IPS-18a (cell line): ENCODE data around the gene TOLLIP.
"Not testable (repeated sequence)": the region's sequence is repeated elsewhere in the genome, so short reads cannot be mapped to it uniquely, and the experiment has no call there.

ENCODE experiments used
- H3K27ac ChIP-seq: one replicate; pipeline ENCODE4 v1.5.1; 2013; ENCODE audit warnings: low read length
- H3K27me3 ChIP-seq: one replicate; pipeline ENCODE4 v1.6.1; 2013; ENCODE audit warnings: mild to moderate bottlenecking, low read length; ENCODE audit not compliant: control insufficient read depth, insufficient read depth
- H3K36me3 ChIP-seq: one replicate; pipeline ENCODE4 v1.6.1; 2013; ENCODE audit warnings: low read depth, low read length; ENCODE audit not compliant: control insufficient read depth
- H3K4me1 ChIP-seq: one replicate; pipeline ENCODE4 v1.6.1; 2013; ENCODE audit warnings: low read depth, low read length; ENCODE audit not compliant: control insufficient read depth
- H3K4me3 ChIP-seq: one replicate; pipeline ENCODE4 v1.5.1; 2013; ENCODE audit warnings: low read length
- H3K9ac ChIP-seq: one replicate; pipeline ENCODE4 v1.6.1; 2013; ENCODE audit warnings: mild to moderate bottlenecking, low read length, moderate library complexity
- H3K9me3 ChIP-seq: one replicate; pipeline ENCODE4 v1.6.1; 2013; ENCODE audit warnings: low read depth, low read length; ENCODE audit not compliant: control insufficient read depth

Gene TOLLIP

DNA sequence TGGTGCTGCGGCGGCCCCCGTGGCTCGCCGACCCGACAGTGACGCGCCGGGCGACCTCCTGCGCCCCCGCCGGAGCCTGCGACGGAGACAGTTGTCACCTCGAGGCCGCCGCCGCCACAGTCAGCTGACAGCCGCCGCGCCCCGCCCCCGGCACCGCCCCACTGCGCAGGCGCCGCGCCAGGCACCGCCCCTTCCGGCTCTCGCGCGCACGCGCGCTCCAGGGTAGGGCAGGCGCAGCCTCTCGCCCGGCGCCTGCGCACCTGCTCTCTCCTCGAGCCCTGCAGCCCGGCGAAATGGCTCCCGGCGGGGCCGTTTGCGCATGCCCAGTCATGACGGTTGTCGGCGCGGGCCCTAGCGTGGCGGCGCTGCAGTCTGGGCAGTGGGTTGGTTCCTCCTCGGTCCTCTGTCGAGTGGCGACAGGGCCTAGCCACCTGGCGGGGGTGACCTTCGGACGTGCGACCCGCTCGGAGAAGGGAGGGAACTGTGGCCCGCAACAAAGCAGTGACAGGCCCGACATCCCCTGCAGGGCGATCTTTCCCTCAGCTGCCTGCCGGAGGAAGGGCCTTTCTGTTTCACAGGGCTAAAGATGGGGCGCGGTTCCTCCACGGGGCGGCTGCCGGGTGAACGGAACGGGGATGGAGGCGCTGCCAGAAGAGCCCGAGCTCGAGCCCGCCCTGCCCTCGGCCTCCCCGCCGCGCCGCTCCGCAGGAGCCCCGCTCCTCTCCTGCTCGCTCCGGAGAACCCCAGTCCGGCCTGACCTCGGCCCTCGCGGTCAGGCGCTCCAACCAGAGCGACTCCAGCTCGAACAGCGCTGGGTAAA lies at the start of gene TOLLIP:
Gene TOLLIP, minus strand, starts transcription at position 135 of the 820 bp plus-strand sequence. Its CDS starts 134 bp downstream, at position 1.
- H3K4me3 ChIP-seq = peak within 1 kb of the TSS; percentile 71
- peak within 1 kb of the TSS; percentile 69 for H3K9ac ChIP-seq
- H3K36me3 ChIP-seq = no peaks in the 10 kb centered on the region
- no peaks in the 10 kb centered on the region for H3K9me3 ChIP-seq
- peak within 1 kb of the TSS; percentile 53 for H3K27ac ChIP-seq
- H3K27me3 ChIP-seq = no peaks in the 10 kb centered on the region
- no peaks in the 10 kb centered on the region for H3K4me1 ChIP-seq

- not testable (repeated sequence) for H3K27ac ChIP-seq, H3K9me3 ChIP-seq, H3K9ac ChIP-seq, H3K36me3 ChIP-seq, H3K4me3 ChIP-seq, H3K4me1 ChIP-seq, H3K27me3 ChIP-seq
These were observed 49.5 kb upstream of the TOLLIP start for GRCh38 chr11:1358931-1359330.

DNA sequence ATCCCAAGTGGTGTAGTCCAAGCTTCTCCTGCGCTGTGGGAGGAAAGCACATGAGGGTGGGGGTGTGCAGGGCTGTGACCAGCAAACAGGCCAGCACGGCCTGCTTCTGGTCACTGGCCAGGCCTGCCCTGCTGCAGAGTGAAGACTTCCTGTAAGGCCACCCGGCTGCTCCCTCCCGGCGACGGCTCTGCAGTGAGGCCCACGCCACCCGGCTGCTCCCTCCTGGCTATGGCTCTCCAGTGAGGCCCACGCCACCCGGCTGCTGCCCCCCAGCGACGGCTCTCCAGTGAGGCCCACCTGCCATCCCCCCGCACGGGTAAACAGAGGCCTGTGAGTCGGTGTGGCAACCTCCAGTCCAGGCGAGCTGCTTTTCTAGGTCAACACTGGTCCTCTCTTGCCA lies 48.9 kb upstream of the TOLLIP start:
- Histone ChIP-seq H3K27ac (no peak overlapping the region), H3K4me1 (no peaks in the 10 kb centered on the region), H3K36me3 (no peaks in the 10 kb centered on the region), H3K4me3 (no peak overlapping the region), H3K27me3 (no peaks in the 10 kb centered on the region), H3K9ac (no peak overlapping the region), H3K9me3 (no peaks in the 10 kb centered on the region)

GRCh38 chr11:1356478-1356960 lies 47.1 kb upstream of the TOLLIP start:
- no peak overlapping the region for H3K9ac ChIP-seq
- no peaks in the 10 kb centered on the region for H3K27me3 ChIP-seq
- no peak overlapping the region for H3K27ac ChIP-seq
- H3K4me1 ChIP-seq = no peaks in the 10 kb centered on the region
- H3K36me3 ChIP-seq = no peaks in the 10 kb centered on the region
- no peak overlapping the region for H3K4me3 ChIP-seq
- H3K9me3 ChIP-seq = no peaks in the 10 kb centered on the region

- no peak overlapping the region for H3K4me3 ChIP-seq
- H3K36me3 ChIP-seq = no peaks in the 10 kb centered on the region
- no peak overlapping the region for H3K27ac ChIP-seq
- H3K9ac ChIP-seq = no peak overlapping the region
- H3K4me1 ChIP-seq = peaks cover 3% of the 10 kb centered on the region
- H3K27me3 ChIP-seq = no peaks in the 10 kb centered on the region
- H3K9me3 ChIP-seq = no peaks in the 10 kb centered on the region
These were observed 46.6 kb upstream of the TOLLIP start for GRCh38 chr11:1356007-1356435.

DNA sequence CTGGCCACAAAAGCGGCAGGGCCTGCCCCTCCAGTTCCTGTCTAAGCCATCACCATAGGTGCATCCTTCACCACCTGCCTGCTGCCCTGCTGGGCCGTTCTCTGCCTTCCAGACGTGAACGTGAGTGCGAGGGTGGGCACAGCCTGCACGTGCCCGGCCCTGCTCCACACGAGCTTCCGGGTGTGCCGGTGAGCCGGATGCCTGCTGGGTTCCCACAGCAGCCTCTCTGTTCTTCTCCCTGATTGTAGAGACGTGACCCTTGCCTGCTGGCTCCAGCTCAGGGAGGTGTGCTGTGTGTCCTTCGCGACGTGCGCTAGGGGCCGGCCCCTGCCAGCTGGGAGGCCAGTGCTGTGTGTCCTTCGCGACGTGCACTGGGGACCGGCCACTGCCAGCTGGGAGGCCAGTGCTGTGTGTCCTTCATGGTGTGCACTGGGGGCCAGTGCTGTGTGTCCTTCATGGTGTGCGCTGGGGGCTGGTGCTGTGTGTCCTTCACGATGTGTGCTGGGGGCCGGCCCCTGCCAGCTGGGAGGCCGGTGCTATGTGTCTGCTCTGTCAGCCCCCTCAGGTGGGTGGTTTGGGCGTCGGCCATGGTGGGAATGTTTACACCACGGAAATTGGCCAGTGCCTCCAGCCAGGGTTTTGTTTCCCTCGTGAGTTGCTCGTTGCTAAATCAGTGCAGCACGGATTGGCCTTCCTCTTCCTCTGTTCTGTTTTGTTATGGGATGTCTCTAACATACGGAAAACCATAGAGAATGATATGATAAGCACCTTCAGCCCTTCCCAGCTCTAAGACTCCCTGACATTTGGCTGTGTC lies 44.9 kb upstream of the TOLLIP start:
- Histone ChIP-seq H3K27me3 (no peaks in the 10 kb centered on the region), H3K9ac (no peak overlapping the region), H3K9me3 (no peaks in the 10 kb centered on the region), H3K36me3 (no peaks in the 10 kb centered on the region), H3K27ac (no peak overlapping the region), H3K4me3 (no peak overlapping the region), H3K4me1 (peaks cover 3% of the 10 kb centered on the region)

DNA sequence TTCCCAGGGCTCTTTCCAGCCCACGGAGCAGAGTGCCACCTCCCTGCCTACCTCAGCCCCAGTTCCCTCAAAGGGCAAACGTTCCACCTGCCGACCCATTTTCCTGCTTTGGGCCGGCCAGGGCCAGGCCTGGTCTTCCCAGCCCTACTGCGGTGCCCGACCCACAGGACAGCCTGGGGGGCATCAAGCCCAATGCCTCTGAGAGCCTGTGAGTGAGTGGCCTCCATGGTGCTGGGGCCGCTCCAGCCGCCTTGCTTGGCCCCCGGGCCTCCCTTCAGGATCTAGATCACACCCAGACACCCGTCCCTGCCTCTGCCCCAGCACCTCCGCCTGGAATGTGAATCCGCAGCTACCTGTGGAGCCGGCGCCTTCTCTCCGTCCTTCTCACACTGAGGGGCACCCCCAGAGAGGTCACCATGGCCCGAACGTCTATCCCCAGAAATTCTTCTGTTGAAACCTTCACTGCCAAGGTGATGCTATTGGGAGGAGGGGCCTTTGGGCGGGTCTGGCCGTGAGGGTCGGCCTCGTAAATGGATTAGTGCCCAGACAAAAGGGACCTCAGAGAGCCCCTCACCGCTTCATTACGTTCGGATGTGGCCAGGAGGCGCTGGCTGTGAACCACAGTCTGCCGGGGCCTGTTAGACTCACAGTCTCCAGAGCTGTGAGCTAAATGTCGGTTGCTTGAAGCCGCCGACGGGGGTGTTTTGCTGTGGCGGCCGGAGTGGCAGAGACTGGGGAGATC lies 44.1 kb upstream of the TOLLIP start:
- peaks cover 3% of the 10 kb centered on the region for H3K4me1 ChIP-seq
- no peak overlapping the region for H3K27ac ChIP-seq
- H3K4me3 ChIP-seq = no peak overlapping the region
- no peaks in the 10 kb centered on the region for H3K36me3 ChIP-seq
- no peaks in the 10 kb centered on the region for H3K9me3 ChIP-seq
- no peak overlapping the region for H3K9ac ChIP-seq
- no peaks in the 10 kb centered on the region for H3K27me3 ChIP-seq

- no peaks in the 10 kb centered on the region for H3K36me3 ChIP-seq
- H3K27me3 ChIP-seq = no peaks in the 10 kb centered on the region
- no peak overlapping the region for H3K27ac ChIP-seq
- no peak overlapping the region for H3K9ac ChIP-seq
- no peak overlapping the region for H3K4me3 ChIP-seq
- H3K9me3 ChIP-seq = no peaks in the 10 kb centered on the region
- H3K4me1 ChIP-seq = peaks cover 3% of the 10 kb centered on the region
These were observed 43.4 kb upstream of the TOLLIP start for GRCh38 chr11:1352696-1353382.

GRCh38 chr11:1351278-1351937 lies 42.0 kb upstream of the TOLLIP start:
- peaks cover 3% of the 10 kb centered on the region for H3K4me1 ChIP-seq
- no peaks in the 10 kb centered on the region for H3K9me3 ChIP-seq
- no peak overlapping the region for H3K27ac ChIP-seq
- H3K9ac ChIP-seq = peak overlapping the region; percentile 19
- H3K4me3 ChIP-seq = no peak overlapping the region
- no peaks in the 10 kb centered on the region for H3K36me3 ChIP-seq
- no peaks in the 10 kb centered on the region for H3K27me3 ChIP-seq

GRCh38 chr11:1350086-1350725 lies 40.8 kb upstream of the TOLLIP start:
- no peak overlapping the region for H3K9ac ChIP-seq
- H3K4me1 ChIP-seq = peaks cover 3% of the 10 kb centered on the region
- H3K27ac ChIP-seq = no peak overlapping the region
- H3K27me3 ChIP-seq = no peaks in the 10 kb centered on the region
- no peaks in the 10 kb centered on the region for H3K36me3 ChIP-seq
- H3K4me3 ChIP-seq = no peak overlapping the region
- H3K9me3 ChIP-seq = no peaks in the 10 kb centered on the region
